HG03342 (cell line): ENCODE data around the gene THRB.

Source experiments
- ATAC-seq: cut with Tn5 transposase; IDR thresholded peaks from one replicate; pipeline ENCODE4 v1.9.1; 2021; ENCODE audit warnings: mild to moderate bottlenecking, moderate library complexity; ENCODE audit not compliant: unreplicated experiment

The THRB gene

GRCh38 chr3:24357635-24358034 lies 137.0 kb downstream of the THRB start:
- no peak for ATAC-seq

- no peak for ATAC-seq
These were observed 138.8 kb downstream of the THRB start for GRCh38 chr3:24355806-24356205.

- no peak for ATAC-seq
These were observed 140.4 kb downstream of the THRB start for GRCh38 chr3:24354230-24354629.

GRCh38 chr3:24352893-24353553 lies 141.6 kb downstream of the THRB start:
- ATAC-seq: no peak

- no peak for ATAC-seq
These were observed 142.7 kb downstream of the THRB start for GRCh38 chr3:24351779-24352469.

- no peak for ATAC-seq
These were observed 145.2 kb downstream of the THRB start for GRCh38 chr3:24349367-24350019.

GRCh38 chr3:24348348-24348747 lies 146.3 kb downstream of the THRB start:
- ATAC-seq: no peak

GRCh38 chr3:24344784-24345439 lies 149.7 kb downstream of the THRB start:
- ATAC-seq: no peak

GRCh38 chr3:24343084-24343783 lies 151.4 kb downstream of the THRB start:
- no peak for ATAC-seq

- no peak for ATAC-seq
These were observed 152.4 kb downstream of the THRB start for GRCh38 chr3:24342275-24342674.

- no peak for ATAC-seq
These were observed 153.0 kb downstream of the THRB start for GRCh38 chr3:24341668-24342067.

- no peak for ATAC-seq
These were observed 153.7 kb downstream of the THRB start for GRCh38 chr3:24340966-24341365.

GRCh38 chr3:24340161-24340560 lies 154.5 kb downstream of the THRB start:
- ATAC-seq: no peak

- no peak for ATAC-seq
These were observed 155.3 kb downstream of the THRB start for GRCh38 chr3:24339266-24339825.

- no peak for ATAC-seq
These were observed 156.1 kb downstream of the THRB start for GRCh38 chr3:24338409-24339130.

- no peak for ATAC-seq
These were observed 158.5 kb downstream of the THRB start for GRCh38 chr3:24336101-24336500.

- ATAC-seq: no peak
These were observed 162.6 kb downstream of the THRB start for GRCh38 chr3:24332092-24332491.

GRCh38 chr3:24323272-24323671 lies 171.4 kb downstream of the THRB start:
- no peak for ATAC-seq

- ATAC-seq: no peak
These were observed 174.0 kb downstream of the THRB start for GRCh38 chr3:24320601-24321000.

GRCh38 chr3:24318677-24319287 lies 175.9 kb downstream of the THRB start:
- no peak for ATAC-seq
